Neural cell (in vitro differentiated cells): ENCODE results near the gene ACO2. TPM values are rescaled to one million over a fixed set of nuclear protein-coding genes. Genes with fewer than 3 reads are reported as not detected.
"Not testable (repeated sequence)": the region's sequence is repeated elsewhere in the genome, so short reads cannot be mapped to it uniquely, and the experiment has no call there.

Experiments used
- H2AFZ ChIP-seq: fragments of 200-600, 300-800 bp; sonication (generic), shearing (Covaris generic); 2 replicates; pipeline ENCODE4 v1.6.0; 2014; ENCODE audit warnings: low read depth, mild to moderate bottlenecking, antibody characterized with exemption, low read length, moderate library complexity
- H3F3A ChIP-seq: fragments of 200-600 bp; shearing (Covaris generic); 2 replicates; pipeline ENCODE4 v1.6.1; 2016; ENCODE audit warnings: mild to moderate bottlenecking, moderate library complexity, mixed read lengths, antibody characterized with exemption, low read length; ENCODE audit not compliant: insufficient read depth, poor library complexity, severe bottlenecking
- H3K27ac ChIP-seq: fragments of 200-600, 300-800 bp; sonication (generic), shearing (Covaris generic); 2 replicates; pipeline ENCODE4 v1.5.1; 2014; ENCODE audit warnings: mild to moderate bottlenecking, low read length, moderate library complexity
- H3K27me3 ChIP-seq: fragments of 300-800, 200-600 bp; sonication (generic), shearing (Covaris generic); 2 replicates; pipeline ENCODE4 v1.6.0; 2014; ENCODE audit warnings: mild to moderate bottlenecking, low read depth, low read length, moderate library complexity; ENCODE audit not compliant: insufficient read depth
- H3K36me3 ChIP-seq: fragments of 300-800, 200-600 bp; sonication (generic), shearing (Covaris generic); 2 replicates; pipeline ENCODE4 v1.5.1; 2014; ENCODE audit warnings: mild to moderate bottlenecking, antibody characterized with exemption, low read length, moderate library complexity; ENCODE audit not compliant: insufficient read depth
- H3K4me2 ChIP-seq: fragments of 300-800, 200-600 bp; sonication (generic), shearing (Covaris generic); 2 replicates; pipeline ENCODE4 v1.6.0; 2014; ENCODE audit warnings: mild to moderate bottlenecking, low read length
- H3K4me3 ChIP-seq: fragments of 300-800, 200-600 bp; sonication (generic), shearing (Covaris generic); 2 replicates; pipeline ENCODE4 v1.5.1; 2014; ENCODE audit warnings: mild to moderate bottlenecking, low read length, moderate library complexity
- H3K79me2 ChIP-seq: fragments of 200-600 bp; shearing (Covaris generic); replicated peaks from 2 replicates; pipeline ENCODE4 v1.6.0; 2014; ENCODE audit warnings: mild to moderate bottlenecking, low read length, moderate library complexity; ENCODE audit not compliant: insufficient read depth
- H3K9ac ChIP-seq: fragments of 300-800, 200-600 bp; sonication (generic), shearing (Covaris generic); 2 replicates; pipeline ENCODE4 v1.6.1; 2016; ENCODE audit warnings: mild to moderate bottlenecking, low read length, mixed read lengths
- H3K9me2 ChIP-seq: fragments of 200-600 bp; shearing (Covaris generic); 2 replicates; pipeline ENCODE4 v1.6.1; 2016; ENCODE audit warnings: mild to moderate bottlenecking, low read length, mixed read lengths; ENCODE audit not compliant: insufficient read depth
- H3K9me3 ChIP-seq: fragments of 200-600, 300-800 bp; sonication (generic), shearing (Covaris generic); 2 replicates; pipeline ENCODE4 v1.6.1; 2016; ENCODE audit warnings: mild to moderate bottlenecking, mixed run types, low read length, moderate library complexity, mixed read lengths
- H4K20me1 ChIP-seq: fragments of 200-600 bp; shearing (Covaris generic); 2 replicates; pipeline ENCODE4 v1.6.1; 2016; ENCODE audit warnings: mild to moderate bottlenecking, mixed run types; ENCODE audit not compliant: insufficient read depth
- CTCF ChIP-seq: fragments of 450-650 bp; IDR thresholded peaks from 2 replicates; pipeline ENCODE4 v1.5.1; 2014; ENCODE audit warnings: antibody characterized with exemption, mild to moderate bottlenecking, moderate library complexity; ENCODE audit not compliant: poor library complexity, severe bottlenecking
- EP300 ChIP-seq: fragments of 450-650 bp; conservative IDR thresholded peaks from 2 replicates; pipeline ENCODE4 v1.6.1; 2014; ENCODE audit warnings: antibody characterized with exemption, mild to moderate bottlenecking, moderate library complexity; ENCODE audit not compliant: poor library complexity, severe bottlenecking
- EZH2 ChIP-seq: fragments of 200-600, 300-800 bp; shearing (Covaris generic), sonication (generic); IDR thresholded peaks from 2 replicates; pipeline ENCODE4 v1.6.1; 2014; ENCODE audit warnings: antibody characterized with exemption, low read length, borderline replicate concordance, mild to moderate bottlenecking; ENCODE audit not compliant: insufficient read depth, poor library complexity, severe bottlenecking
- MXI1 ChIP-seq: fragments of 450-650 bp; conservative IDR thresholded peaks from 2 replicates; pipeline ENCODE4 v1.6.1; 2014; ENCODE audit warnings: antibody characterized with exemption, mild to moderate bottlenecking; ENCODE audit not compliant: poor library complexity, severe bottlenecking
- POLR2AphosphoS5 ChIP-seq: IDR thresholded peaks from 2 replicates; pipeline ENCODE4 v1.6.1; 2012
- RAD21 ChIP-seq: fragments of 450-650 bp; conservative IDR thresholded peaks from 2 replicates; pipeline ENCODE4 v1.6.1; 2014; ENCODE audit warnings: antibody characterized with exemption, mild to moderate bottlenecking, moderate library complexity
- SMC3 ChIP-seq: fragments of 450-650 bp; conservative IDR thresholded peaks from 2 replicates; pipeline ENCODE4 v1.6.1; 2014; ENCODE audit warnings: antibody characterized with exemption, mild to moderate bottlenecking, moderate library complexity; ENCODE audit not compliant: poor library complexity
- TAF1 ChIP-seq: IDR thresholded peaks from 2 replicates; pipeline ENCODE4 v1.6.1; 2012; ENCODE audit warnings: low read depth
- polyA plus RNA-seq: library from polyadenylated mRNA; depleted of rRNA; stranded (reverse); fragments of >200 nt; gene quantifications from 2 replicates; pipeline ENCODE4 v1.2.3, GENCODE V29; 2014
- TF ChIP-seq, protein P1 (sequence below): IDR thresholded peaks from 2 replicates; pipeline ENCODE4 v1.6.1; 2012; ENCODE audit warnings: borderline replicate concordance

Gene ACO2
- polyA plus RNA-seq, 1 donor from 2014 or later, result 72.3 TPM

DNA sequence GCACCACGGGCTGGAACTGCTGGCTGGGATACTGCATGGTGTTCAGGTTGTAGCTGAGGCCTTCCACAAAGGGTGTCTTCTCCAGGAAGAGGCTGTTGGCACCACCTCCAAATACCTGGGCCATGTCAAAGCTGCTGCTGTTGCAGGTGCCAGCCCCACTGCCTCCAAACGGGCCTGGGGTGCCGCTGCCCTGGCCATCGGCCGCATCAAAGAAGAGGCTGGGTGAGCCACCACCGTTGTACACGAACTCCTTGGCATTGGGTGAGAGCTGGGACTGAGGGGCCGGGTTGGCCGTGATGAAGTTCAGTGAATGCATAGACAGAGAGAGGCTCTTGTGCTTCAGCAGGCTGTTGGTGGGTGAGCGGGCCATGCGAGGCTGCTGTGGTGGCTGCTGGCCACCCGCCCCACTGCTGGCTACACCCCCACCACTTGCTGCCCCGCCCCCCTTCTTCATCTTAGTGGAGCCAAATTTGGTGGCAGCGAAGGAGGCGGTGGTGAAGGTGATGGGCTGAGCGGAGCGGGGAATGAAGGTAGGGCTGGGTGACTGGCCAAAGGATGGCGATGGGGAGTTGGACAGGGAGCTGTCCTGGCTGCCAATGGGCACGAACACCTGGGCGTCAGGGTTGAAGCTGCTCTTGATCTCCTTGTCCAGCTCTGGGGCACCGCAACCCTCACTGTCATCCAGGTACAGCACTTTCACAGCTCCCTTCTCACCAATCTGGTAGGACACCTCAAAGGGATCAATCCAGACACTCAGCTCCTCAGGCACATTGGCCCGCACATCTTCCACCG is 32.4 kb upstream of the ACO2 start:
- Histone ChIP-seq H3K4me2 (no peak overlapping the region), H2AFZ (no peak overlapping the region), H3K4me3 (no peak overlapping the region), H3K79me2 (peaks cover 40% of the 10 kb centered on the region), H3K9ac (no peak overlapping the region), H3F3A (no peaks in the 10 kb centered on the region), H3K27ac (no peak overlapping the region), H3K36me3 (no peaks in the 10 kb centered on the region), H4K20me1 (no peaks in the 10 kb centered on the region), H3K9me2 (no peaks in the 10 kb centered on the region), H3K27me3 (no peaks in the 10 kb centered on the region), H3K9me3 (no peaks in the 10 kb centered on the region)
- TF ChIP-seq RAD21 (no peak), EZH2 (no peak)

DNA sequence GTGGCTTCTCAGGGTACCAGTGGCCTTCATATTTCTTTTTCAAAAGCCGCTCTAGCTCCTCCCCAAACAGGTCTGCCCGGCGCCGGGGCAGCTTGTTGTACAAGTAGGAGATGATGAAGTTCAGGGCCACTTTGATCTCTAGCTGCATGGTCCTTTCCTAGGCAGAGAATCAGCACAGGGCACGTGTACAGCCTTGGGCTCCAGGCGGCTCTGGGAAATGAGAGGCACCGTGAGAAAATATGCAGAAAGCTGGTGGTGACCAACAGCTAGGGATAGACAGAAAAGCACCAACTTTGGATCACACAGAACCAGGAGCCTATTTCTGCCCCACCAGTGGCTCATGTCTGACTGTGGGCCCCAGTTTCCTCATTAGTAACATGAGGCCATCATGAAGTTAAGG is 31.7 kb upstream of the ACO2 start:
- no peak overlapping the region for H3K9ac ChIP-seq
- H3K27me3 ChIP-seq, result no peaks in the 10 kb centered on the region
- H3K27ac ChIP-seq, result no peak overlapping the region
- H4K20me1 ChIP-seq, result no peaks in the 10 kb centered on the region
- H3F3A ChIP-seq, result no peaks in the 10 kb centered on the region
- H2AFZ ChIP-seq, result no peak overlapping the region
- no peak overlapping the region for H3K4me3 ChIP-seq
- H3K4me2 ChIP-seq, result no peak overlapping the region
- no peaks in the 10 kb centered on the region for H3K9me2 ChIP-seq
- peaks cover 45% of the 10 kb centered on the region for H3K79me2 ChIP-seq
- no peak for TF ChIP-seq MXI1
- no peak for TF ChIP-seq EZH2
- TF ChIP-seq POLR2AphosphoS5, result no peak
- TF ChIP-seq CTCF, result no peak
- TF ChIP-seq, protein P1, sequence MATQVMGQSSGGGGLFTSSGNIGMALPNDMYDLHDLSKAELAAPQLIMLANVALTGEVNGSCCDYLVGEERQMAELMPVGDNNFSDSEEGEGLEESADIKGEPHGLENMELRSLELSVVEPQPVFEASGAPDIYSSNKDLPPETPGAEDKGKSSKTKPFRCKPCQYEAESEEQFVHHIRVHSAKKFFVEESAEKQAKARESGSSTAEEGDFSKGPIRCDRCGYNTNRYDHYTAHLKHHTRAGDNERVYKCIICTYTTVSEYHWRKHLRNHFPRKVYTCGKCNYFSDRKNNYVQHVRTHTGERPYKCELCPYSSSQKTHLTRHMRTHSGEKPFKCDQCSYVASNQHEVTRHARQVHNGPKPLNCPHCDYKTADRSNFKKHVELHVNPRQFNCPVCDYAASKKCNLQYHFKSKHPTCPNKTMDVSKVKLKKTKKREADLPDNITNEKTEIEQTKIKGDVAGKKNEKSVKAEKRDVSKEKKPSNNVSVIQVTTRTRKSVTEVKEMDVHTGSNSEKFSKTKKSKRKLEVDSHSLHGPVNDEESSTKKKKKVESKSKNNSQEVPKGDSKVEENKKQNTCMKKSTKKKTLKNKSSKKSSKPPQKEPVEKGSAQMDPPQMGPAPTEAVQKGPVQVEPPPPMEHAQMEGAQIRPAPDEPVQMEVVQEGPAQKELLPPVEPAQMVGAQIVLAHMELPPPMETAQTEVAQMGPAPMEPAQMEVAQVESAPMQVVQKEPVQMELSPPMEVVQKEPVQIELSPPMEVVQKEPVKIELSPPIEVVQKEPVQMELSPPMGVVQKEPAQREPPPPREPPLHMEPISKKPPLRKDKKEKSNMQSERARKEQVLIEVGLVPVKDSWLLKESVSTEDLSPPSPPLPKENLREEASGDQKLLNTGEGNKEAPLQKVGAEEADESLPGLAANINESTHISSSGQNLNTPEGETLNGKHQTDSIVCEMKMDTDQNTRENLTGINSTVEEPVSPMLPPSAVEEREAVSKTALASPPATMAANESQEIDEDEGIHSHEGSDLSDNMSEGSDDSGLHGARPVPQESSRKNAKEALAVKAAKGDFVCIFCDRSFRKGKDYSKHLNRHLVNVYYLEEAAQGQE, result no peak
- TF ChIP-seq EP300, result no peak
- no peak for TF ChIP-seq SMC3
- TF ChIP-seq TAF1, result no peak
- TF ChIP-seq RAD21, result no peak
- H3K9me3 ChIP-seq, result no peaks in the 10 kb centered on the region
- no peaks in the 10 kb centered on the region for H3K36me3 ChIP-seq

DNA sequence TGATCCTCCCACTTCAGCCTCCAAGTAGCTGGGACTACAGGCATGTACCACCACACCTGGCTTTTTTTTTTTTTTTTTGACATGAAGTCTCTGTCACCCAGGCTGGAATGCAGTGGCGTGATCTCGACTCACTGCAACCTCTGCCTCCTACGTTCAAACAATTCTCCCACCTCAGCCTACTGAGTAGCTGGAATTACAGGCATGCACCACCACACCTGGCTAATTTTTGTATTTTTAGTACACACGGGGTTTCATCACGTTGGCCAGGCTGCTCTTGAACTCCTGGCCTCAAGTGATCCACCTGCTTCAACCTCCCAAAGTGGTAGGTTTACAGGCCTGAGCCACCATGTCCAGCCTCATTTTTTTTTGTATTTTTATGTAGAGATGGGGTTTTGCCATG is 28.4 kb upstream of the ACO2 start:
- not testable (repeated sequence) for H3K4me2 ChIP-seq, H3K27me3 ChIP-seq, H4K20me1 ChIP-seq, H3K4me3 ChIP-seq, H3K36me3 ChIP-seq, H3K27ac ChIP-seq, H3K9ac ChIP-seq, H3K9me2 ChIP-seq, H2AFZ ChIP-seq, H3K9me3 ChIP-seq, H3F3A ChIP-seq
- peaks cover 71% of the 10 kb centered on the region for H3K79me2 ChIP-seq
